ENCODE results near the gene E2F8.

DNA sequence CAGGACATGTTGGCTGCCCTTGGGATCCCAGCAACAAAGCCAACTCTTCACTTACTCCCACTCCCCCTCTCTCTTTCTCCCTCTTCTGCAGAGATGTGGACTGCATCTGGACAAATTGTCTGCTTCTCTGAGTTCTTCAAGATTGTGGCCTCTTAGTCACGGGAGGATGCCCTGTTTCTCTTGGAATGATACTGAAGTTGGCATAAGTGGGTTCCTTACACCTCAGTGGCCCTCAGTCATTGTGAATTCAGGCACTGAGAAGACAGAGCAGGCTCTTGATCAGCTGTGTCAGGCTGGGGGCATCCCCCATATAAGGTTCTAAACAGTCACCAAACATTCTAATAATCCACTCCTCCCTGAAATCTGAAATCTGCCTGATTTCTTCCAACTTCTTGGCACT is 6.1 kb upstream of the E2F8 start:
- TF ChIP-seq, protein P1, sequence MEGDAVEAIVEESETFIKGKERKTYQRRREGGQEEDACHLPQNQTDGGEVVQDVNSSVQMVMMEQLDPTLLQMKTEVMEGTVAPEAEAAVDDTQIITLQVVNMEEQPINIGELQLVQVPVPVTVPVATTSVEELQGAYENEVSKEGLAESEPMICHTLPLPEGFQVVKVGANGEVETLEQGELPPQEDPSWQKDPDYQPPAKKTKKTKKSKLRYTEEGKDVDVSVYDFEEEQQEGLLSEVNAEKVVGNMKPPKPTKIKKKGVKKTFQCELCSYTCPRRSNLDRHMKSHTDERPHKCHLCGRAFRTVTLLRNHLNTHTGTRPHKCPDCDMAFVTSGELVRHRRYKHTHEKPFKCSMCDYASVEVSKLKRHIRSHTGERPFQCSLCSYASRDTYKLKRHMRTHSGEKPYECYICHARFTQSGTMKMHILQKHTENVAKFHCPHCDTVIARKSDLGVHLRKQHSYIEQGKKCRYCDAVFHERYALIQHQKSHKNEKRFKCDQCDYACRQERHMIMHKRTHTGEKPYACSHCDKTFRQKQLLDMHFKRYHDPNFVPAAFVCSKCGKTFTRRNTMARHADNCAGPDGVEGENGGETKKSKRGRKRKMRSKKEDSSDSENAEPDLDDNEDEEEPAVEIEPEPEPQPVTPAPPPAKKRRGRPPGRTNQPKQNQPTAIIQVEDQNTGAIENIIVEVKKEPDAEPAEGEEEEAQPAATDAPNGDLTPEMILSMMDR (conservative IDR thresholded peaks at IDR 0.05 in 1 of 2, IDR thresholded peaks at IDR 0.05 in 1 of 2; ENCODE audit: low read depth in 1 of 2, low read length in 2 of 2) = no peak
- no peak for TF ChIP-seq EZH2 (IDR thresholded peaks at IDR 0.05; ENCODE audit: low read length, missing control alignments)

Measured in fibroblast of lung (primary cell).